Stimulated activated CD8-positive, alpha-beta memory T cell treated with anti-CD3 and anti-CD28 coated beads, Interleukin-4, amount 100 ng/mL, for 24 hours (primary cell): ENCODE results near the gene SPG21.
"Not testable (repeated sequence)": the region's sequence is repeated elsewhere in the genome, so short reads cannot be mapped to it uniquely, and the experiment has no call there.

ENCODE experiments used
- DNase-seq: peaks from one replicate; pipeline ENCODE4 v3.0.0-alpha.2; 2020; ENCODE audit warnings: low read depth

Gene SPG21, protein sequence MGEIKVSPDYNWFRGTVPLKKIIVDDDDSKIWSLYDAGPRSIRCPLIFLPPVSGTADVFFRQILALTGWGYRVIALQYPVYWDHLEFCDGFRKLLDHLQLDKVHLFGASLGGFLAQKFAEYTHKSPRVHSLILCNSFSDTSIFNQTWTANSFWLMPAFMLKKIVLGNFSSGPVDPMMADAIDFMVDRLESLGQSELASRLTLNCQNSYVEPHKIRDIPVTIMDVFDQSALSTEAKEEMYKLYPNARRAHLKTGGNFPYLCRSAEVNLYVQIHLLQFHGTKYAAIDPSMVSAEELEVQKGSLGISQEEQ

DNA sequence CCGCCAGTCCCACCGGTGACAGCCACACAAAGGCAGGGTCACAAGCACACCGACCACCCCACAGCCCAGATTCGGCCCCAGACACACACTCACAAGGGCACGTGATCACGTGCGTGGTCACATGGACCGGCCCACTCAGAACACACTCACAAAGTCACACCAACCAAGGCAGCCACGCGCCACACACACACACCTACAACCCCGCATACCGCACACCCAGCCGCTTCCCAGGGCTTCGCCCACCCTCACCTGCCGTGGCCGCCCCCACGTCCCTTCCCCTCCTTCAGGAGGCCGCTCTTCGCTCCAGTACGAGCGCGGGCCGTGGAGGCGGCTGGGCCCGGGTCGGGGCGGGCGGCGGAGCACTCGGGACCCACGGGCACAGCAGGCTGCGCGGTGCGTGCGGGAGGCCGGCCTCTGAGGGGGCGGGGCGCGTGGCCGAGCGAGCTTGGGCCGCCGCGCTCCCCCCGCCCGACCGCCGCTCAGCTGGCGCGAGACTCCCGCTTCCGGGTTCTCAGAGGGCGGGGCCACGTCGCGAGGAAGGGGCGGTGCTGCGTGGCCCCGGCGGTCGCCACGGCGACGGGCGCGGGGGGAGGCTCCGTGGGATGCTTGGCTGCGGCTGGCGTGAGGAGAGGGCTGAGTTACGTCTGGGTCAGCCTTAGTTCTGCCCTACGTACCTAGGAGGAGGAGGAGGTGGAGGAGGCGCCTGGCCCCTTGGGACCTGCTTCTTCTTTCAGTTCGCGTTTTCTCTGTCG lies at the start of gene SPG21:
SPG21 (minus strand) TSS at position 499 of the 752 bp plus-strand sequence. CDS start 6,345 bp downstream, outside the sequence.
- DNase-seq = peak; percentile 91

DNA sequence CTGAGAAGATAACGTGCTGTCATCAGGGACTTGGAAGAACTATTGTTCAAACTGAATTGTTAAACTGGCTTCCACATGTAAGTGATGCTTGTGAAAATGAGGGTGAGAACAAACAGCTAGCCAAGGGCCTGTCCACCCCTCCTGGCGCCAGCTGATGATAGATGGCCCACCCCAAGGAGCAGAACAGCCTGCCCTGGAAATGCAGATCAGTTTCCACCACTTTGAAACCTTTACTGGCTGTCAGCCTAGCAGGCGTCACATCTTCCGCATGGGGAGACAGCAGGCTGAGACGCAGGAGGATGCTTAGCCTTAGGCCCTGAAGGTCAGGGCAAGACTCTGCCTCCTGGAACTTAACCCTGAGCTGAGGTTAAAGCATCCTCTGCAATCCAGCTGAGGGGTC lies 49.1 kb upstream of the SPG21 start:
- no peak for DNase-seq

DNA sequence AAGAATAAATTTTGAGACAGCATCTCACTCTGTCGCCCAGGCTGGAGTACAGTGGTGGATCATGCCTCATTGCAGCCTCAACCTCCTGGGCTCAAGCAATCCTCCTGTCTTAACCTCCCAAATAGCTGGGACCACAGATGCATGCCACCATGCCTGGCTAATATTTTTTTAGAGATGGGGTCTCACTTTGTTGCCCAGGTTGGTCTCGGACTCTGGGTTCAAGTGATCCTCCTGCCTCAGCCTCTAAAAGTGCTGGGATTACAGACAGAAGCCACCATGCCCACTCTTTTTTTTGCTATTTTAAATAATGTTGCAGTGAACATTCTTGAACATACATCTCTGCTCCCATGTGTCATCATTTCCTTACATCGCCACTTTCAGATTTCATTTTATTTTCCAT lies 48.7 kb upstream of the SPG21 start:
- no peak for DNase-seq

DNA sequence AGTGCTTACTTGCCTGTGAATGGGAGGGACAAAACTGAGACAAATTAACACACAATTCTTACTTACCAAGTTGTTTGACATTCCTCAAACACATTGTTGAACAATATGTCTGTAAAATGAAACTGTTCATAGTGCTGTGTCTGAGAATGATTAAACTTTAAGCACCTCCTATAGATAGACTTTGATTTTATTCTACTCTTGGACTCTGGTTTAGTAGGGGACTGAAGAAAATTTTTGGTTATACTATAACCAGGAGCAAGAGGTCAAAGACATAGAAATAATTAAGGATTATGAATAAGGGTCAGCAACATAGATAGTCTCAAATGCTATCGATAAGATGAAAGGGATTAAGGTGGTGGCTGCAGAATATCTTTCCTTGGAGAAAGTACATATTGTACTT lies 47.6 kb upstream of the SPG21 start:
- no peak for DNase-seq

DNA sequence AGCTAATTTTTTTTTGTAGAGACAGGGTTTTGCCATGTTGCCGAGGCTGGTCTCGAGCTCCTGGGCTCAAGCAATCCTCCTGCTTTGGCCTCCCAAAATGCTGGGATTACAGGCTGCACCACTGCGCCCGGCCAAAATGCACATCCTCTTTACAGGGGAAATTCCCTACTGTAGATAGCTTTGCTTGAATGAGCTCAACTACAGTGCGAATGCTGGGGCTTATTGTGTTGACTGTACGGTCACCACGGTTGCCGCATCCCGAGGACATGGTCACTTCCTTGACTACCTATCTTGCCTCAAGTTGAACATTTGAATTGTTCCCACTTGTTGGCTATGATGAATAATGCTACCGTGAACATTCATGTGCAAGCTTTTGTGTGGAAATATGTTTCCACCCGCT lies 45.0 kb upstream of the SPG21 start:
- DNase-seq = no peak

DNA sequence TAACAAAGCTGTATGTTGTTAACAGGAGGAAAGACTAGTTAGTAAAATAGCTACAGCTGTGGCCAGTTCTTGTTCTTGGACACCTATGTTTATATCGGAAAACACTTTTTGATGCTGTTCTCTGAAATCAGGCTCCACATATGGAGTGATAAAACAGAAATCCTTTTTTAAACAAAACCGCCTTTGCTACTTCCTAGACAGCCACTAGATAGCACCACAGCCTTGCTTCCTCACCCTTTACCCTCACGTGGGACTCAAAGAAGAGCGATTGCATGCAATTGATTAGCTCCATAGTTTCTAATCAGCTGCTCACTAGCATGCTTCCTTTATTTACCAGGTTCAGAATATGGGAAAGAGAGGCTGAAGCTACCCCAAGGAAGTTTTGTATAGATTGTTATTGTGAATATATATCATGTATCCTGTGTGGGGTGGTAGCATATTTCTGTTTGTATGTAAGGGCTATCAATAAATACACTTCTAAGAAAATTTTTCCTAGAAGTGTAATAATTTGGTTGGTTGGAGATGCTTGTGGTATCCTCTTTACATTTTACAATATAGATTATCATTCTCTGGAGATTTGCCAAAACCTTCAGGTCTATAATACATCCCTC lies 44.0 kb upstream of the SPG21 start:
- DNase-seq = no peak

DNA sequence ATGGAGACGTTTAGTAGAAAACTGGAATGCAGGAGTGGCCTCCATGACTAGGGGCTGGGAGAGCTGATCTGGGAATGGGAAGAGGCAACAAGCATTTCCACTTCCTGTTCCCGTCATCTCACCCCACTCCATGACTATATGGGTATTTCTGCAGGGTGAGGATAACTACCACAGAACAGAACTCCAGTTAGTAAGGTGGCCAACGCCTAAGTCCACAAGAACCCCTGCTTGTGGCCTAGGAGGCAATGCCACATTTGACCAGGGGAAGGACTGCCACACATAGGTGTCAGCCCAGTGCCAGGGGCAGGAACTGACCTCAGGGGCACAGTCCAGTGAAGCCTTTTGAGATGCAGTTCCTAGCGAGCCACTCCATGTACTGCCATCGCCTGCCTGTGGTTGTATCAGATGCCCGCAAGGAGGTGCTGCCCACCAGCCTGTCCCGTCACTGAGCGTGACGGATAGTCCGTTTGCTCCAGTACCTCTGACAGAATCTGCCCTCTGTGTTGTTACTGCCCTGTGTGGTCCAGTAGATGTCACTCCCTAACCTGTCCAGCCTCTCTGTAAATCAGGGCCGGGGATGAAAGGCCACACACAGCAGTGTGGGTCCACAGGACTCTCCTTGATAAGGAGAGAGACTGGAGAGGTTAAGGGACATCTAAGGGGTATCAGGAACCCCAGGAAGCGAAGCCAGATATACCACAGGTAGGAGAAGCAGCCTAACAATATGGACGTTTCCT lies 43.3 kb upstream of the SPG21 start:
- peak; percentile 22 for DNase-seq

DNA sequence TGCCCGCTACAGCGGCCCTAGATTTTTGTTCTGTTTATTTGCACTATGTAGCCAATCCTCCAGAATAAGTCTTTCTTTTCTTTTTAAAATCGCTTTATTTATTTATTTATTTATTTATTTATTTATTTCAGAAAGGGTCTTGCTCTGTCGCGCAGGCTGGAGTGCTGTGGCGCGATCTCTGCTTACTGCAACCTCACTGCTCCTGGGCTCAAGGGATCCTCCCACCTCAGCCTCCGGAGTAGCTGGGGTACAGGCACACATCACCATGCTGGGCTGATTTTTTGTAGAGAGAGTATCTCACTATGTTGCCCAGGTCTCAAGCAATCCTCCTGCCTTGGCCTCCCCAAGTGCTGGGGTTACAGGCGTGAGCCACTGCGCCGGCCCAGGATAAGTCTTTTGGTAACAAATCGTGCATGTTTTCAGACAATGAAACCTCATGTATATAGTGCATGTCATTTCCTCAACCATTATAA lies 40.1 kb upstream of the SPG21 start:
- no peak for DNase-seq

DNA sequence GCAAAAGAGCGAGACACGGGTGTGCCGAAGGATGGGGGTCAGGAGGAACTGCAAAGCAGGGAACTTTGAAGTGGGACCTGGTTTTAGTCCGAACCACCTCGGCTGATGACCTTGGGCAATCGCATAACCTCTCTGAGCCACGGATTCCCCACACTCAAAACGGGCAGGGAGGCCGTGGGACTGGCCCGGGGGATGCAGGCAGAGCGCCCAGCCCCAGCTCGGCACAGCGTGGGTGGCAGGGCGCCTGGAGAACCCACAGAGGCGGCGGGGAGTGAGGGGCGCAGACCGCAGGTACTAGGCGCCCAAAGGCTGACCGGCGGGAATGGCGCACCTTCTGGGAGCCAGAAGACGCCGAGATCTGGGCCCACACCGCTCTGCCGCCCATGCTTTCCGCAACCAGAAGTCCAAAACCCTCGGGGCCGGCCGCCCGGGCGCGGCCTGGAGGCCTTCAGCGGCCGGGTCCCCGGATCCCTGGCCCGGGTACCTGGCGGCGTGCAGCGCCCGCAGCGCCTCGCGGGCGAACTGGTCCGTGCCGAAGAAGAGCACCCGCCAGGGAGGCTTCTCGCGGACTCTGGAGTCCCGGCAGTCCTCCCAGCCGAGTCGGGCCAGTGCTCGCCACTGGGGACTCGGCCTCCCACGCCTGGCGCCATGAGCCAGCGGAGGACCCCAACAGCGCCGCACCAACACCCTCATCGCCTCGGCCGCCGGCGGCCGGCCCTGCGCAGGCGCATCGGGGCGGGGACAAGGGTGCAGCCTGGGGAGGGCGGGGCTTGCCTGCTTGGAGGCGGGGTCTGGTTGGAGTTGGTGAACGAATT lies 39.4 kb upstream of the SPG21 start, which contains the start of gene MTFMT:
MTFMT (minus strand) TSS at position 719 of the 815 bp plus-strand sequence; CDS start at position 693, 26 bp downstream.
- DNase-seq = peak; percentile 97

DNA sequence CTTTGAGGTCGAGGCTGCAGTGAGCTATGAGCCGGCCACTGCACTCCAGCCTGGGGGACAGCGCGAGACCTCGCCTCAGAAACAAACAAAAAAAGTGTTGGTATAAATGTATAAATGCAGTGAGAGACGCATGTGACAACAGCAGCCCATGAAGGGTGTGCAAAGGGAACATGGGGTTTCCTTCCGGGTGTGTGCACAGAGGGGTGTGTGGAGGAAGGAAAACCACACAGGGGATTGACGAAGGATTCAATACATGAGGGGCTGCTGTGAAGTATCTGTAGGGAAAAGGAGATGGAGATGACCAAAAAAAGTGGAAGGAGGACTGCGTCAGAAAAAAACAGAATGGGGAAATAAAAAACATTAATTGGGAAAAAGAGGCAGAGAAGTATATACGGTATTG lies 38.6 kb upstream of the SPG21 start:
- DNase-seq = no peak

DNA sequence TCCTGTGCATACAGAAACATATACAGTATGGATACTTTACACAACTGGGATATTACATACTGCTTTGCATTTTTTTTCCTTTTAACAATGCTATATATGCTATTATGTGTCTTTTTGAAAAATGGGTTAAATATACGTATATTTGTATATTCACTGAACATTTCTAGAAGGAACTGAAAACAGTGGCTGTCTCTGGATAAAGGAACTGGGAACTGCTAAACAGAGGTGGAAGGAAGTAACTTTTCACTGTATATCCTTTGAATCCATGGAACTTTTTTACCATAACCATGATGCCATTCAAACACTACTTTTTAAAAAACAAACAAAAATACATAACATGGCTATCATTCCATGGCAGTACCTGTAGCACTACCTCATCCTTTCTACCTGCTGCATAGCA lies 37.9 kb upstream of the SPG21 start:
- DNase-seq = no peak

DNA sequence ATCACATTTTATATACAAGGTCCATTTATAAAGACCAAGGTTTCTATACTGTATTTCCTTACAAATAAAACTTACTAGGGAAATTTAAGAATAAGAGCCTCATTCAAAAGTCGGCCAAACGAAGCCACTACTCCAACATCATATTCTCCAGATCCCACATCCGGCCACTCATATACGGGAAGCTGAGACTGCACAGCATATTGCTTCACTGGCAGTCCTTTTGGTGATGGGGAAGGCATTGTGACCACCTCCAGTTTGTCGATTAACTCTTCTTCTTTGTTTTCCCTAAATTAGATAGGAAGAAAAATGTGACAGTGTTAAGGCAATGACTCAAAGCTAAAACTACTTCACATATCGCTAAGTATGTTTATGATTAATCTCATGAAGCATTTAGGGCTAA lies 37.0 kb upstream of the SPG21 start:
- no peak for DNase-seq

DNA sequence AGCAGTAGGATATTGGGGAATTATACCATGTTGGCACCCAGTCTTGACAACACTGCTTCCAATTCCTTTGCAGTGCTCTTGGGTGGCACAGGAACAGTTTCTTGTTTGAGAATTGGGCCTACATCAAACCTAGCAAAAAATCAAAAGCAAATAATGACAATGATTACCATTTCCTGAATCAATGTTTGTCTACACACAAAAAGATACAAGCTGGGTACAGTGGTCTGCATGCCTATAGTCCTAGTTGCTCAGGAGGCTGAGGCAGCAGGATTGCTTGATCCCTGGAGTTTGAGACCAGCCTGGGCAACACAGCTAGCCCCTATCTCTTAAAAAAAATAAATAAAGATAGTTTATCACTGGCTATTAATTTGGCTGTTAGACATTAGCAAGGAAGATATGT lies 31.8 kb upstream of the SPG21 start:
- no peak for DNase-seq

DNA sequence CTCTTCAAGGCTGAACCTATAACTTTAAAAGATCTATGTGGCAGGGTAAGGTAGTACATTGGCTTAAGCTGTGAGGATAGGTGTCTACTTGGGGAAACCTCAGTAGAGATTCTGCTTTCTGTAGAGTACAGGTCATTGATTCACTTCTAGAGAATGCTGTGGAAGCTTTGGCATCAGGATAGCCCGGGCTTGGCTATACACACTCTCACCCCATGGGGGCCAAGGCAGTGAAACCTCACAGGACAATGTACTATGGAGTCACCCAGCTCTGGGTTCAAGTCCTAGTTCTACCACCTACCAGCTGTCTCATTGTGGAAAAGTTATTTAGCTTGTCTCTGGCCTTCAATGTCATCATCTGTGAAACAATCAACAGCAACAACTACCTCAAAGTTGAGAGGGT lies 30.7 kb upstream of the SPG21 start:
- no peak for DNase-seq

DNA sequence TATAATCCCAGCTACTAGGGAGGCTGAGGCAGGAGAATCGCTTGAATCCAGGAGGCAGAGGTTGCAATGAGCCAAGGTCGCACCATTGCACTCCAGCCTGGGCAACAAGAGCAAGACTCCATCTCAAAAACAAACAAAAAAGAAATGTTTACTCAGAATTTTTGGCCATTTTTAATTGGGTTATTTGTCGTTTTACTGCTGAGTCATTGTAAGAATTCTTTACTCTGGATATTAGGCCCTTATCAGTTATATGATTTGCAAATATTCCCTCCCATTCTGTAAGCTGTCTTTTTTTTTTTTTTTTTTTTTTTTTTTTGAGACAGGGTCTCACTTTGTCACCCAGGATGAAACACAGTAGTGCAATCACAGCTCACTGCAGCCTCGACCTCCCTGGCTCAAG lies 21.5 kb upstream of the SPG21 start:
- DNase-seq = not testable (repeated sequence)

DNA sequence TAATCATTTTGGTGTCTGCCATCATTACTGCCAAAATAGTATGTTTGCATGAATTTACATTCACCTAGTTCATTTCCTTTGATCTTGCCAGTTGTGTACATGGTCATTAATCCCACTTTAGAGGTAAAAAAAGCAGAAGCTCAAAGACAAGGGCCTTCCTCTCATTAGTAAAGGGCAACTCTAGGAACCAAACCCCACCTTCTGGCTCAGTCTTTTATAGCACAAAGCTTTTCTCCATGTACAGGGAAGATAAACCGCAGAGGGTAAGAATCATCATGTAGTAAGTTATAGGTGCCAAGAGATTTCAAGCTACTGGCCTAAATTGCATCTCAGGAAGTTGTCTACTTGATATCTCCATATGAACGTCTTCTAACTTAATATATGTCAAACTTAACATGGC lies 19.3 kb upstream of the SPG21 start:
- DNase-seq = no peak

DNA sequence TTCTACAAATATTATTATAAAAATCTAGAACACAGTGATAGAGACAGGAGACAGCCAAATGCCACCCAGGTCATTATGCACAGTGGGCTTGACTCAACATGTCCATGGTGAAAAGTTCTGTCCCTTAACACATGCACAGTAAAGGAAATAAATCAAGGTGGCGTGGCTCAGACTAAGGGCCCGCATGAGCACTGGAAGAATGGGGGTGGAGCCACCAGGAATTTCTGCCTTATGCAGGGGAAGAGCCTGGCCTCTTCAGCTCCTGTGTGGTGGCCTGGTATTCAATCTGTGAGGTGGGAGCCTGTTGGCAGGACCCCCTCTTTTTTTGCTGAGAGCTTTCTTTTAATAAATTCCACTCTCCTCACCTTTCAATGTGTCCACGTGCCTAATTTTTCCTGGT lies 17.2 kb upstream of the SPG21 start:
- no peak for DNase-seq

DNA sequence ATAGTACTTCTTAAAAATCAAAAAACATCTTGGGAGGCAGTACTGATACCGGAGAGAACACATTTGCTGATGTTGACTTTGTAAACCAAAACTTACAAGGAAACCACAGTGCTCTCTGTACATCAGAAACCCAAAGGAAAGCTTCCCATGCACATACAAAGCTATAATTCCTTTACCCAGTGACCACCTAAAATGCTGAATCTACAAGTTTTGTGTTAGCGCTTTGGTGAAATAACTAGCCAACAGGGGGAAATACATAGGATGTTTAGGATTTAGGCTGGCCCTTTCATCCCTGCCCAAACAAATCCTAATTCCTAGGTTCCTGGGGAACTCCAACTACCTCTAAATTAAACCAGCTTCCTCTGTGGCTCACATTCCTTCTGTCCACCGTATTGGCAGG lies 15.3 kb upstream of the SPG21 start:
- DNase-seq = no peak

DNA sequence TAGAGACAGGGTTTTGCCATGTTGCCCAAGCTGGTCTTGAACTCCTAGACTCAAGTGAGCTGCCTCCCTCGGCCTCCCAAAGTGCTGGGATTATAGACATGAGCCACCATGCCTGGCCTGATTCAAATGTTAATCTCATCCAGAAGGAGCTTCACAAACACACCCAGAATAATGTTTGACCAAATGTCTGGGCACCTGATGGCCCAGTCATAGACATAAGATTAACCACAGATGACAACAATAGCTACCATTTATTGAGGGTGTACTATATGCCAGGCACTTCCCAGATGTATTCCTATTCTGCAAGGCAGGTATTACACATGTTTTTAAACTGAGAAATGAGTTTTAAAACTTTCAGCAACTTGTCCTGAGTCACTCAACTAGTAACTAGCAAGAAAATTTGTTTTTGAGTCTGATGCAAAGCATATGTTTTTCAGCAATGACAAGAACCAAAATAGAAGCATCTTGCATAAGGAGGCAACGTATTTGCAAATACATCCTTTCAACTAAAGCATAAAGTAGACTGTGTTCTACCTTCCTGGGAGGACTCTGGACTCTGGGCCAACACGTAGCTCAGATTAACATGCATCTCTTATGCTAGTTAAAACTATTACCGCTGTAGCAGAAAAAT lies 8.1 kb upstream of the SPG21 start:
- no peak for DNase-seq

DNA sequence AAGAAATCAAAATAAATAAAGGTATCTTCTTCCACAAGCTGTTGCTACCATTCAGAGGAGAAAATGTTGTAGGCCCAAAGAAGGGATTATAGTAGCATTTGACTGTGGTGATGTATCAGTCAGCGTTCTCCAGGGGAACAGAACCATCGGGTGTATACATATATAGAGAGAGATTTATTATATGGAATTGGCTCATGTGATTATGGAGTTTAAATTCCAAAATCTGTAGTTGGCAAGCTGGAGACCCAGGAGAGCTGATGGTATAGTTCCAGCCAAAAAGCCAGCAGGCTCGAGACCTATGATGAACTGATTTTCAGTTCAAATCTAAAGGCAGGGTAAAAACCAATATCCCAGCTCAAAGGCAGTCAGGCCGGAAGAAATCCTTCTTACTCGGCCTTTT lies 7.4 kb upstream of the SPG21 start:
- no peak for DNase-seq

DNA sequence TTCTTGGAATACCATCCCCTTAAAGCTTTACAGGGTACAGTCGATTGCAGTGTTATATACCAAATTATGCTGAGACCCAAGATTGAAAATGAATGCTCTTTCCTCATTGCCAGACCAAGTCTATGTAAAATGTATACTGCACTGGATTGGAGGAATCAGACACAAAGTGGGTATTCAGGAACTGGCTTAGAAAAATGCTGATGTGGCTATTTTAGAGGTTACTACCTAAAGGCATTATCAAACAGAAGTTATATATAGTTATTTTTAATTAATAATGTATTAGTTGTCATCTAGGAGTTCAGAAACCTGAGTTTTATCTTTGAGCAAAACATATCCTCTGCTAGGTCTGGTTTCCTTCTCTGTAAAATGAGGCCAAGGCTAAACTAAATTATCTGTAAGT lies 3.6 kb upstream of the SPG21 start:
- no peak for DNase-seq
